ENCODE measurements around the gene POLR2J3.
"Not testable (repeated sequence)": the region's sequence is repeated elsewhere in the genome, so short reads cannot be mapped to it uniquely, and the experiment has no call there.

Gene POLR2J3

DNA sequence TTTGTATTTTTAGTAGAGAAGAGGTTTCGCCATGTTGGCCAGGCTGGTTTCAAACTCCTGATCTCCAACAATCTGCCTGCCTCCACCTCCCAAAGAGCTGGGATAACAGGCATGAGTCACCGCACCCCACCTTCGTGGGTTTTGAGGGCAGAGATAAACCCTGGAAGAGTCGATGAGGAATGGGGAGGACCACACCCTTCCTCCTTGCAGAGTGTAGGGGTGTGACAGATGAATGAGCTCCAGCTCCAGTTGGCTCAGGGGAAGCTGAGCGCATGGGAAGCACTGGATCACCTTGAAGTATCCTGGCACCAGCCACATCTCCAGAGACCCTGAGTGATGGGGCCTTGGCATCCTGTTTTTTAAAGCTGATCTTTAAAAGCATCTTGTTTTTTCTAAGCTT lies 11.1 kb upstream of the POLR2J3 start:
- not testable (repeated sequence) for DNase-seq (ENCODE audit: low spot score)

DNA sequence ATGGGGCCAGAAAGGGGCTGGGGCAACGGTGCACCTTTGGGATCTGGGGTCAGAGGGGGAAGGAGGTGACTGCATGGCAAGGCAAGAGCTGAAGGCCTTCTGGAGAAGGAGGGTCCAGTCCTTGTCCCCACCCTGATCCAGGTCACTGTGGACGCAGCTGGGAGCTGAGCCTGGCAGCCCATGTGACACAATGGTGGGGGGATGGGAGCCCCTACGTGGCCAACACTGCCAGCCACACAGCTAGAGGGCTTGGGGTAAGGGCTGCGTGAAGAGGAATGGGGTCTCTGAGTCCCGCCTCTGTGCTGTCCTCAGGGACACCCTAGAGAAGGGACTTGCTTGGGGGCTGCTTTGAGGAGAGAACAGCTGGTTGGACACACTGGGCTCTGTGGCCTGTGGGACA lies 9.3 kb upstream of the POLR2J3 start:
- DNase-seq (ENCODE audit: low spot score), result not testable (repeated sequence)

DNA sequence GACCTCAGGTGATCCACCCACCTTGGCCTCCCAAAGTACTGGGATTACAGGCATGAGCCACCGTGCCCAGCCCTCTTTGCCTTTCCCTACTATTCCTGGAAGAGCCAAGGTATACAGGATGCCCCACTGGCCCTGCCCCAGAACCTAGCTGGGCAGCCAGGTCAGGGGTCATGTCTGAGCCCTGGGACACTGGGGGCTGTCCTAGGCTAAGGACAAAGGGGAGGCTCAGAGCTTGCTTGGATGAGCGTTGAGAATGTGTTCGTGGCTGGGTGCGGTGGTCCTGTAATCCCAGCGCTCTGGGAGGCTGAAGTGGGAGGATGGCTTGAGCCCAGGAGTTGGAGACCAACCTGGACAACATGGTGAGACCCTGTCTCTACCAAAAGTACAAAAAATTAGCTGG lies 6.1 kb upstream of the POLR2J3 start:
- DNase-seq (ENCODE audit: low spot score), result not testable (repeated sequence)

DNA sequence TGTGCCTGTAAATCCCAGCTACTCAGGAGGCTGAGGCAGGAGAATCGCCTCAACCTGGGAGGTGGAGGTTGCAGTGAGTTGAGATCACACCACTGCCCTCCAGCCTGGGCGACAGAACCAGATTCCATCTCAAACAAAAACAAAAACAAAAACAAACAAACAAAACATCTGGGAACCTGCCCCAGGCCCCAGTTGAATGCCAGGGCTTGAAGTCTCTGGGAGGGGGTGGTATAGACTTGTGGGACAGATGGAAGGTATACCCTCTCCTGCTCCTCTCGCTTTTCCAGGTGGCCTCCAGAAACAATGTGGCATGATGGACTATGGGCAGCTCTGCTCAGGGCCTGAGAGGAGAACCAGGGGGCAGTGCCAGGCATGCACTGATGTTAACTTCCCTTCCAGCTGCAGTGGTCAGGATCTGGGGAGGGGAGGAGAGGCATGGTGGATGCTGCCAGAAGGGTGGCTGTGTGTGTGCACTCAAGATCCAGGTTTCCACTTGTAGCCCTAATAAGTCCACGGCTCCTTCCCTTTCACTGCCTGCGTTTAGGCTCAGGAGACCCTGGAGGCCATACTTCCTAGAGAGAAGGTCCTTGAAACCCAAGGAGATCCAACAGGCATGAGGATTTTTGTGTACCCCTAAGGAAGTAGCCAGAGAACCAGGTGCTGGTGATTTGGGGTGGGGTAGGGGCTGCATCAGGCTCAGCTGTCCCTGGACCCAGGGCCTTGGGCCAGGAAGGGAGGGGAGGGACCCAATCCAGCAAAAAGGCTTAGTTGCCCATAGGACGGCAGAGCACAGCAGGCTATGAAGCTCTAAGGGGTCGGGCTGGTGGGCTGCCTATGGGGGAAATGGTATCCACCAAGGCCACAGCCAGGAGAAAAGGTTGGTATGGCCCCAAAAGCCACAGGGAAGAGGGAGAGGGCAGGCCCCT lies 5.2 kb upstream of the POLR2J3 start:
- not testable (repeated sequence) for DNase-seq (ENCODE audit: low spot score)

DNA sequence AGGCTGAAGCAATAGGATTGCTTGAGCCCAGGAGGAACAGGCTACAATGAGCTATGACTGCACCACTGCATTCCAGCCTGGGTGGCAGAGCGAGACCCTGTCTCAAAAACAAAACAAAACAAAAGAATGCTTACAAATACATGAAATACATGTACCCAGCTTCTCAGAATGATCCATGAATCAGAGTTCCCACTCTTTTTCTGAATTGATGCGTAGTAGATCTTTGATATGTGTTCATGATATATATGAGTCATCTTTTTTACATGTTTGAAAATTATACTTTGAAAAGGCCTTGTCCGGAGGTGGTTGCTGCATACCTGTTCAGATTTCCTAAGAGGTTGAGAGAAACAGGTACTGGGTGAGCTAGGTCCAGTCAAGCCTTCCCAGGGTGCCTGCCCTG lies 4.0 kb upstream of the POLR2J3 start:
- not testable (repeated sequence) for DNase-seq (ENCODE audit: low spot score)

DNA sequence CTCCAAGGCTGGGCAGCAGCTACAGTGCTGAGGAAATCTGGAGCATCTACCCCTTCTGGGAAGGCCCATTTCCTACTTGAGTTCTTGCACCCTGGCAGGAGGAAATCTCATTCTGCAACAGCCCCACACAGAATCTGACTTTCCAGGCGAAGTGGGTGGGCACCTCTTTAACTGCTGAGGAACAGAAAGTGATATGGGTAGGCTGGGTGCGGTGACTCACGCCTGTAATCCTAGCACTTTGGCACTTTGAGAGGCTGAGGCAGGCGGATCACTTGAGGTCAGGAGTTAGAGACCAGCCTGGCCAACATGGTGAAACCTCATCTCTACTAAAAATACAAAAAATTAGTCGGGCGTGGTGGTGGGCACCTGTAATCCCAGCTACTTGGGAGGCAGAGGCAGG lies 2.2 kb upstream of the POLR2J3 start:
- not testable (repeated sequence) for DNase-seq (ENCODE audit: low spot score)

DNA sequence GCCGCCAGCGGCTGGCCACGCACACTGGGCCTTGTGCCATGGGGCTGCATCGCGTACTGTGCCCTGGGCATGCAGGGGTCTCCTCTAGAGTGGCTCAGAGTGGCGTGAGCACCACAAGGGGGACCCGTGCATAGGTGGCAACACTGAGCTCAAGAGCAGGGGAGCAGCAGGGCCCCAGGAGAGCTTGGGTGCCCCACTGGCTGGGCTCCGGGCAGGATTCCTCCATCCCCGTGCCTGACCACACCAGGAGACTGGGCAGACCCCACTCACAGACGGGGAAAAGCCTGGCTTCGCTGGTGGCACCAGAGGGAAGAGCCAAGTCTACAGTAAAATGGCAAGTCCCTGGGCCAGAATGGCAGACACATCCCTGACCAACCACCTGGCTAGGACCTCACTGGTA lies 3.8 kb downstream of the POLR2J3 start:
- not testable (repeated sequence) for DNase-seq (ENCODE audit: low spot score)

DNA sequence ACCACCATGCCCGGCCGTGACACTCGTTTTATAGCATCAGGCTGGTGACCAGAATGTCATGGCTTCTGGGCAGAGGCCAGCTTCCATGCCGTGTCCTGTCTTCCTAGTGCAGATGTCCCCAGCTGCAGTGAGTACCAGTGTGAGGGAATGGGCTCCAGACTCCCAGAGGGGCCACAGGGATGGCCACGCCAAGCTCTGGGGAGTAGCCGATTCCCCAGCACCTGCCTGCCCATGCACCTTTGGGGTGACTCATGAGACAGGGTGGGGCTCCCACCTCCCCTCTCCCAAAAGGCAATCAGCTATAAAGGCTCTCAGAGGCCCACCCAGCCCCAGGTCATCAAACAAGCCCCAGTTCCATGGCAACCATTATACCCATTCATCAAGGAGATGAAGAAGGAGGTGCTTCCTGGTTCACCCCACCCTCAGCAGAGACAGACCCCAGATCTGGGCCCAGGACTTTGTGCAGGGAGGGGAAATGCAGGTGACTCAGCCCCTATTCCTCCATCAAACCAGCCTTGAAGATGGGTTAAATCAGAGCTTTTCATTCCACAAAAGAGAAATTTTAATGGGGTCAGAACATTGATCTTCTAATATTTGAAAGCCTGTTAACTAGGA lies 21.5 kb downstream of the POLR2J3 start, which contains the start of gene SPDYE2:
Gene SPDYE2, plus strand, starts transcription at position 419 of the 615 bp plus-strand sequence. CDS start 2,030 bp downstream, outside the sequence.
- DNase-seq (ENCODE audit: low spot score), result not testable (repeated sequence)

DNA sequence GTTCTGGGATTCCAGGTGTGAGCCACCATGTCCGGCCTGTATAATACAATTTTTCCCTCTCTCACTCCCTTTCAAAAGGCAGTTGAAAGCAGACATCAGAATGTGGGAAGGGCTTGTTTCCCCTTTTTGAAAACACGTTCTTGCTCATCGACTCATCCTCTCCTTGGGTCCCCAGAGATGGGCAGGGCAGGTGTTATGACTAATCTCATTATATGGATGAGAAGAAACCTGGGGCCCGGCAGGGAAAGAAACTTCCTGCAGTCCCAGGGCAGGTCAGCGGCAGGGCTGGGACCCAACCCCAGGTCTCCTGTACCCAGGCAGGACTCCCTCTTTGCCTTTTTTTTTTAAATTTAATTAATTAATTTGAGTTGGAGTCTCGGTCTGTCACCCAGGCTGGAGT lies 26.0 kb downstream of the POLR2J3 start:
- DNase-seq (ENCODE audit: low spot score), result not testable (repeated sequence)

DNA sequence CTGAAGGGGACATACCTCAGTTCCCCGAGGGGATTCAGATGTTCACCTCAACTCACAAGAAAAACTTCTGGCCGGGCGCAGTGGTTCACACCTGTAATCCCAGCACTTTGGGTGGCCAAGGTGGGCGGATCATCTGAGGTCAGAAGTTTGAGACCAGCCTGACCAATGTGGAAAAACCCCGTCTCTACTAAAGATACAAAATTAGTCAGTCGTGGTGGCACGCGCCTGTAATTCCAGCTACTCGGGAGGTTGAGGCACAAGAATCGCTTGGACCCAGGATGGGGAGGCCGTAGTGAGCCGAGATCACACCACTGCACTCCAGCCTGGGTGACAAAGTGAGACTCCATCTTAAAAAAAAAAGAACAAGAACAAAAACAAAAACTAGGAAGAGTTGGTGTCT lies 27.1 kb downstream of the POLR2J3 start:
- DNase-seq (ENCODE audit: low spot score), result not testable (repeated sequence)

DNA sequence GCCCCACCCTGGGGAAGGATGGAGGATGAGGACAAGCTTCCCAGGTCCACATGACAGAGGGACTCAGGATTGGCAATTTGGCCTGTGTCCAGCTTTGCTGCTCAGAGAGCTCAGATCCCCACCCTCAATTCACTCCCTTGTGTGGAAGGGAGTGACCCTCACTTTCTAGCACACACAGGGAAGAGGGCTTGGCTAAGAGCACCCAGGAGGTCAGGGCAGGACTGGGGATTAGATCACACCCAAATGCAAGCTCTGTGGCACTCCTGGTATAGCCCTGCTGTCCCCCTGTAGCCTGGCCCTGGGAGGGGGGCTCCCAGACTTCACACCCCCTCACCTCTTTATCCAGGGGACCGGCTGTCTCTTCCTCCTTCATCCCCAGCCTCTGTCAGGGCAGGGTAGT lies 28.0 kb downstream of the POLR2J3 start:
- DNase-seq (ENCODE audit: low spot score), result not testable (repeated sequence)

DNA sequence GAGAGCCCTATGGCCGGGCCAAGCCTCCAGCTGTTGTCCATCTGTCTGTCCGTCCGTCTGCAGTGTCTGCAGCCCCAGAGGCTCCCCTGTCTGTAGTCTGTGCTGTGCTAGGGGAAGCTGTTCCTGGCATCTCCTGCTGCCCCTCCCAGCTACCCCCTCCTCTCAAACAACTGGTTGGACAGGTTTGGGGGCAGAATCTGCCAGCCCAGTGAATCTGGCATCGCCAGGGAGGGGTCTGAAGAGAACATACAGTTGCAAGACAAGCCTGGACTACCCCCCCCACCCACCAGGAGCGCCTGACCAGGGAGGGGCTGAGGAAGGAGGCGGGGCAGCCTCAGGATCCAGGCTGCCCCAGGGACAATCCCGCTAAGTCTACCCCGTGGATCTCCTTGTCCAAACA lies 28.8 kb downstream of the POLR2J3 start, which contains the start of gene UPK3BL2:
Gene UPK3BL2, minus strand, starts transcription at position 101 of the 400 bp plus-strand sequence. Its CDS starts 60 bp downstream, at position 41.
- not testable (repeated sequence) for DNase-seq (ENCODE audit: low spot score)

DNA sequence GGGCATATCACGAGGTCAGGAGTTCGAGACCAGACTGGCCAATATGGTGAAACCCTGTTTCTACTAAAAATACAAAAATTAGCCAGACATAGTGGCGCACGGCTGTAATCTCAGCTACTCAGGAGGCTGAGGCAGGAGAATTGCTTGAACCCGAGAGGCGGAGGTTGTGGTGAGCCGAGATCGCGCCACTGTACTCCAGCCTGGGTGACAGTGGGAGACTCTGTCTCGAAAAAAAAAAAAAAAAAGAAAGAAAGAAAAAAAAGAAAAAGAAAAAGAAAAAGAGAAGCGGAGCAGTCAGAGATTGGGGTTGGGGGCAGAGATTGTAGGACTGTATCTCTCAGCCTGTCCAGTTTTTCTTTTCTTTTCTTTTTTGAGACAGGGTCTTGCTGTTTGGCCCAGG lies 29.6 kb downstream of the POLR2J3 start:
- DNase-seq (ENCODE audit: low spot score), result not testable (repeated sequence)

DNA sequence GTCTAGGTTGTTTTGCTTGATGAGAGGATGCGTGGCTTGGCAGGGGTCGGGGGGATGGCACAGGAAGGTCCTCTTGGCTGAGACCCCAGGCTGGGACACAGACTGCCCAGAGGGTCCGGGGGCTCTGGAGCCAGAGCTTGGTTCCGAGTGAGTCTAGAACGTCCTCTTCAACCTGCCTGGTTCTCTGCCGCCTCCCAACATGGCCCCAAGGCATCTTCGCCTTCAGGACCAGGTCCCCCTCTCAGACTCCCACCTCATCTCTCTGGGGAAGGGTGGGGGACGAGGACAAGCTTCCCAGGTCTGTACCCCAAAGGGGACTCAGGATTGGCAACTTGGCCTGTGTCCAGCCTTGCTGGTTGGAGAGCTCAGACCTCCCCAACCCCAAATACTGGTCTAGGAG lies 30.3 kb downstream of the POLR2J3 start:
- not testable (repeated sequence) for DNase-seq (ENCODE audit: low spot score)

DNA sequence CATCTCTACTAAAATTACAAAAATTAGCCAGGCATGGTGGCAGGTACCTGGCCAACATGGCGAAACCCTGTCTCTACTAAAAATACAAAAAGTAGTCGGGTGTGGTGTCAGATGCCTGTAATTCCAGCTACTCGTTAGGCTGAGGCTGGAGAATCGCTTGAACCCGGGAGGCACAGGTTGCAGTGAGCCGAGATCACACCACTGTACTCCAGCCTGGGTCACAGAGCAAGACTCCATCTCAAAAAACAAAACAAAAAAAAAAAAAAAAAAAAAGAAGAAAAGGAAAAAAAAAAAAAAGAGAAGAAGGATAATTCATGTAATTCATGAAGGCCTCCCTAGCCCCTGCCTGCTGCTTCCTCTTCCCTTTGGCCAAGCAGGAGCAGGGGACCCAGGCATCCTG lies 31.8 kb downstream of the POLR2J3 start:
- DNase-seq (ENCODE audit: low spot score), result not testable (repeated sequence)

DNA sequence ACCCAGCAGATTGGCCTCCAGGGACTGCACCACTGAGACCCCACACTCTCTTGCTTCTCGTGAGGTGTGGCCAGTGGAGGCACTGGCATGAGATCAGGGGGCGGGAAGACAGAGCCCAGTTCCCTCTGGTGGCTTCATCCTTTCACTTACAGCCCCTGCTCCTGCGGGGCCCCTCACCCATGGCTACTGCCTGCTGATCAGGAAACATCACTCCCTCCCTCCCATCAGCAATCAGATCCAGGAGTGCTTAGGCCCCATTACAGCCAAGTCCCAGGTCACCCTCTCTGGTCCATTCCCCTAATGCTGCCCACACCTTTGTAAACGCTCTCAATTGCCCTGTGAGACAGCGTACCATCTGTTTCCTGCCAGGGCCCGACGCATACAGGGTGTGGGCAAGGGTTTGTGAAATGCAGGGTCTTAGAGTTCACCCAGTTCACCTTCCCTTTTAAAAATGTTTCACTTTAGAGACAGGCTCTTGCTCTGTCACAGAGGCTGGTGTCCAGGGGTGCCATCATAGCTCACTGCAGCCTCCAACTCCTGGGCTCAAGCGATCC lies 37.2 kb downstream of the POLR2J3 start:
- DNase-seq (ENCODE audit: low spot score), result not testable (repeated sequence)

DNA sequence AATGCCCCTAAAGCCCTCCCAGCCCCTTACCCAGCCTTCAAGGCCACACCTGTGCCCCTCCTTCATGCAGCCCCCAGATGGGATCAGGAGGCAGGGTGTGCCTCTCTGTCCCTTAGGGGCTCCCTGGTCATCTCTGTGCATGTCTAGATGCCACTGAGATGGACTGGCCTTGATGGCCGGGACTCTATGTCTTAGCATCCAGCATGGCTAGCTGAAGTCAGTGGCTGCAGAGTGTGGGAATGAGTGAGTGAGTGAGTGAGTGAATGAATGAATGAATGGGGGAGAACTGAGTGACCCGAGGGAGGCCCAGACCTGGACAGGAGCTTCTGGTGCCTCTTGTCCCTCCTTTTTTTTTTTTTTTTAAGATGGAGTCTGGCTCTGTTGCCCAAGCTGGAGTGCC lies 40.3 kb downstream of the POLR2J3 start:
- DNase-seq (ENCODE audit: low spot score), result not testable (repeated sequence)

DNA sequence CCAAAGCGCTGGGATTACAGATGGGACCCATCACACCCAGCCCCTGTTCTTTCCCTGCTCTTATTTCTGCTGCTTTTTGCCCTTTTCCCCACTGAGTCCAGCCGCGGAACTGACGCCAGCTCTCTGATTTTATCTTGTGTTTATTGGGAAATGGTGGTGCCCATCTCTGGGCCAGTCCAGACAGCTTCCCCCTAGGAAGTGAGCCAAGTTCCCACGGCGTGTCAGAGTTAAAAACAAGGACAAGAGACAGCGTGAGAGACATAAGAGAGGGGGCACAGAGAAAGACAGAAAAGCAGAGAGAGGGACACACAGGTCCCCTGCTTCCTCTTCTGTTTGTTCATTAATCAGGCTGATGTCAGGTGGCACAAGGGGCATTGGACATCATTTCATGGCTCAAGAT lies 40.8 kb downstream of the POLR2J3 start:
- DNase-seq (ENCODE audit: low spot score), result not testable (repeated sequence)

DNA sequence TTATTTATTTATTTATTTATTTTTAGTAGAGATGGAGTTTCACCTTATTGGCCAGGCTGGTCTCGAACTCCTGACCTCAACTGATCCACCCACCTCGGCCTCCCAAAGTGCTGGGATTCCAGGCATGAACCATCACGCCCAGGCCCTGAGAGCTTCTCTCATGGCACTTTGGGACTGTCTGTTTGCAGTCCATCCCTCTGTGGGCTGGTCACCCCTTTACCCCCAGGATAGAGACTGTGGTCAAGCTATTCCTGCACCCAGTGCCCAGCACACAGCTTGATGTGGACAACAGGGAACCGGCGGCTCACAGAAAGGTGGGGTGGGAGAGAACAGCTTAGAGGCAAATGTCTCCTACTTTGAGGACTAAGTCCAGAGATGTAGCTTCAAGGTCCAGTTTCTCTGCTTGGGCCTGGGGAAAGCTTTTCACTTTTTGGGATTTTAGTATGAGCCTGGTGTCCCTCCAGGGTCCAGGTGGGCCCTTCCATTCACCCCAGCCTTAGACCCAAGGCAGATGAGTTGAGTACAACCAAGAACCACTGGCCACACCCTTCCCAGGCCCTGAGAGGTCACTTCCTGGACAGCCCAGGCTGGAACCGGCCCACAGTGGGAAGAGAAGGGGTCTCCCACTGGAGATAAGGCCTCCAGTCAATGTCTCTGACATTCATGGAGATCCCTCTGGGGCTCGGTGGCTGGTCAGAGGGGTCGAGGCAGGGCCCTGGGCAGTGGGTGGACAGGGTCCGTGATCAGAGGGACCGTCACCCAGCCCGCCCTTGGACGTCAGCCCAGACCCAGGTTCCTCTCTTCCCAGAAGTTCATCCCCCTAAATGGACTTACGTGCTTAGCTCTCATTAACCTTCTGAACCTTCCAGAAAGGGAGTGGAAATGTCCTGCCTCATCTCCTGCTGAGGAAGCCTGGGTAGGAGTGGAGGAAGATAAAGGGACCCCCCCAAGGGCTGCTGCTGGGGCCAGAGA lies 44.3 kb downstream of the POLR2J3 start:
- not testable (repeated sequence) for DNase-seq (ENCODE audit: low spot score)

DNA sequence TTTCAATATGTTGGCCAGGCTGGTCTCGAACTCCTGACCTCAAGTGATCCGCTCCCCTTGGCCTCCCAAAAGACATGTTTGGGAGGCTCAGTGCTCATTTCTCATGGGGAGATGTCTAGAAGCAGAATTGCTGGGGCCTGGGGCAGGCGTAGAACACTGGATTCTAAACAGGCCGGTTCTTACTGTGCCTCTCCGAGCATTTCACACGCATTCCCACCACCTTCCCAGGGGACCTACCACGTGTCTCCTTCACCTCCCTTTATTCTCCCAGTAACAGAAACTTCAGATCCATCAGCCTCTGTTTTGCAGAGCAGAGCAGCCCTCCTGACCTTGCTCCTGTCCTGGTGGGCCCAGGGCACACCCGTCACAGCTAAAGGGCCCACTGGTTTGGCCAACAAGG lies 45.2 kb downstream of the POLR2J3 start:
- DNase-seq (ENCODE audit: low spot score), result not testable (repeated sequence)

DNA sequence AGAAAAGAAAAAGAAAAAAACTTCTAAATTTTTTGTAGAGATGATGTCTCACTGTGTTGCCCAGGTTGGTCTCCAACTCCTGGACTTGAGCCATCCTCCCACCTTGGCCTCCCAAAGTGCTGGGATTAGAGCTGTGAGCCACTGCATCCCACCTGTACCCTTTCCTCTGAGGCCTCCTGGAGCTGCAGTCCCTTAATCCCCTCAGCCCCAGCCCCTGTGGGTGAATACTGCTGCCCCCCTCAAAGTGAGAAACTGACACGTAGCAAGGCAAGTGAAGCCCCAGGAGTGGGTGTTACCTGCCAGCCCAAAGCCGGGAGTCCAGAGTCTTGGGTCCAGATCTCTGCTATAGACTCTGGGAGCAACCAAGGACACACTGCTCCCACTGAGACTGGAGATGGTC lies 47.6 kb downstream of the POLR2J3 start:
- not testable (repeated sequence) for DNase-seq (ENCODE audit: low spot score)

Data from SK-N-DZ (cell line).